T-helper 1 cell treated with Interleukin-12 subunit alpha and Interleukin-12 subunit beta and Interleukin-4 antibody, amounts not matched to agents 30 μg/mL and 1 μg/mL, for 36 hours (primary cell): Measurements from ENCODE around the gene BPI.

Experiments used
- H3K27ac Mint-ChIP-seq: one replicate; pipeline ENCODE4 v1.8.0; 2021; ENCODE audit warnings: mild to moderate bottlenecking, mixed read lengths
- H3K27me3 Mint-ChIP-seq: one replicate; pipeline ENCODE4 v1.8.0; 2021; ENCODE audit warnings: low read depth, mixed read lengths
- H3K36me3 Mint-ChIP-seq: one replicate; pipeline ENCODE4 v1.8.0; 2021; ENCODE audit warnings: low read depth, mixed read lengths
- H3K4me1 Mint-ChIP-seq: one replicate; pipeline ENCODE4 v1.8.0; 2021; ENCODE audit warnings: low read depth, mixed read lengths
- H3K4me3 Mint-ChIP-seq: one replicate; pipeline ENCODE4 v1.8.0; 2021; ENCODE audit warnings: mild to moderate bottlenecking, moderate library complexity, mixed read lengths
- H3K9me3 Mint-ChIP-seq: one replicate; pipeline ENCODE4 v1.8.0; 2021; ENCODE audit warnings: mixed read lengths

The BPI gene

GRCh38 chr20:38342713-38343310 is 38.9 kb downstream of the BPI start:
- Mint-ChIP-seq H3K4me1 (no peaks in the 10 kb centered on the region), H3K9me3 (peaks cover 5% of the 10 kb centered on the region), H3K4me3 (no peak overlapping the region), H3K27ac (no peak overlapping the region), H3K27me3 (peaks cover 4% of the 10 kb centered on the region), H3K36me3 (no peaks in the 10 kb centered on the region)

GRCh38 chr20:38343311-38344106 is 39.6 kb downstream of the BPI start:
- no peaks in the 10 kb centered on the region for H3K9me3 Mint-ChIP-seq
- H3K27ac Mint-ChIP-seq = no peak overlapping the region
- no peak overlapping the region for H3K4me3 Mint-ChIP-seq
- no peaks in the 10 kb centered on the region for H3K36me3 Mint-ChIP-seq
- no peaks in the 10 kb centered on the region for H3K27me3 Mint-ChIP-seq
- no peaks in the 10 kb centered on the region for H3K4me1 Mint-ChIP-seq

GRCh38 chr20:38344107-38344701 is 40.2 kb downstream of the BPI start:
- Mint-ChIP-seq H3K4me1 (no peaks in the 10 kb centered on the region), H3K4me3 (no peak overlapping the region), H3K27ac (no peak overlapping the region), H3K27me3 (no peaks in the 10 kb centered on the region), H3K9me3 (no peaks in the 10 kb centered on the region), H3K36me3 (no peaks in the 10 kb centered on the region)

- Mint-ChIP-seq H3K4me1 (no peaks in the 10 kb centered on the region), H3K9me3 (no peaks in the 10 kb centered on the region), H3K27me3 (no peaks in the 10 kb centered on the region), H3K36me3 (no peaks in the 10 kb centered on the region), H3K4me3 (no peak overlapping the region), H3K27ac (no peak overlapping the region)
Measured at GRCh38 chr20:38345643-38346042, 41.7 kb downstream of the BPI start.

- H3K4me3 Mint-ChIP-seq = no peak within 1 kb of the TSS
- no peaks in the 10 kb centered on the region for H3K36me3 Mint-ChIP-seq
- no peak within 1 kb of the TSS for H3K27ac Mint-ChIP-seq
- no peaks in the 10 kb centered on the region for H3K4me1 Mint-ChIP-seq
- no peaks in the 10 kb centered on the region for H3K27me3 Mint-ChIP-seq
- no peaks in the 10 kb centered on the region for H3K9me3 Mint-ChIP-seq
Measured at GRCh38 chr20:38346247-38346651, 42.3 kb downstream of the BPI start, which contains the start of gene LBP. LBP (plus strand) TSS chr20:38346482; CDS start chr20:38346517, 35 bp downstream.

GRCh38 chr20:38346741-38347140 is 42.8 kb downstream of the BPI start:
- H3K27ac Mint-ChIP-seq = no peak overlapping the region
- H3K36me3 Mint-ChIP-seq = no peaks in the 10 kb centered on the region
- no peaks in the 10 kb centered on the region for H3K9me3 Mint-ChIP-seq
- H3K27me3 Mint-ChIP-seq = no peaks in the 10 kb centered on the region
- H3K4me3 Mint-ChIP-seq = no peak overlapping the region
- no peaks in the 10 kb centered on the region for H3K4me1 Mint-ChIP-seq

GRCh38 chr20:38349856-38350255 is 45.9 kb downstream of the BPI start:
- Mint-ChIP-seq H3K4me1 (no peaks in the 10 kb centered on the region), H3K36me3 (no peaks in the 10 kb centered on the region), H3K27ac (no peak overlapping the region), H3K4me3 (no peak overlapping the region), H3K27me3 (no peaks in the 10 kb centered on the region), H3K9me3 (no peaks in the 10 kb centered on the region)

- H3K9me3 Mint-ChIP-seq = no peaks in the 10 kb centered on the region
- no peak overlapping the region for H3K4me3 Mint-ChIP-seq
- no peak overlapping the region for H3K27ac Mint-ChIP-seq
- no peaks in the 10 kb centered on the region for H3K4me1 Mint-ChIP-seq
- no peaks in the 10 kb centered on the region for H3K27me3 Mint-ChIP-seq
- H3K36me3 Mint-ChIP-seq = no peaks in the 10 kb centered on the region
Measured at GRCh38 chr20:38350879-38351775, 47.2 kb downstream of the BPI start.

- H3K27me3 Mint-ChIP-seq = no peaks in the 10 kb centered on the region
- no peak overlapping the region for H3K4me3 Mint-ChIP-seq
Measured at GRCh38 chr20:38353316-38353715, 49.4 kb downstream of the BPI start.

GRCh38 chr20:38354227-38354626 is 50.3 kb downstream of the BPI start:
- no peak overlapping the region for H3K4me3 Mint-ChIP-seq

More at GRCh38 chr20:38353316-38353715, 49.4 kb downstream of the BPI start:
- no peaks in the 10 kb centered on the region for H3K9me3 Mint-ChIP-seq
- no peaks in the 10 kb centered on the region for H3K36me3 Mint-ChIP-seq
- peaks cover 5% of the 10 kb centered on the region for H3K4me1 Mint-ChIP-seq
- H3K27ac Mint-ChIP-seq = no peak overlapping the region

GRCh38 chr20:38355161-38356012 is 51.4 kb downstream of the BPI start:
- H3K27ac Mint-ChIP-seq = no peak overlapping the region
- peaks cover 5% of the 10 kb centered on the region for H3K4me1 Mint-ChIP-seq
- no peaks in the 10 kb centered on the region for H3K9me3 Mint-ChIP-seq
- no peaks in the 10 kb centered on the region for H3K36me3 Mint-ChIP-seq
- no peaks in the 10 kb centered on the region for H3K27me3 Mint-ChIP-seq
- H3K4me3 Mint-ChIP-seq = no peak overlapping the region

More at GRCh38 chr20:38354227-38354626, 50.3 kb downstream of the BPI start:
- Mint-ChIP-seq H3K4me1 (peaks cover 5% of the 10 kb centered on the region), H3K27ac (no peak overlapping the region), H3K27me3 (no peaks in the 10 kb centered on the region), H3K9me3 (no peaks in the 10 kb centered on the region), H3K36me3 (no peaks in the 10 kb centered on the region)

GRCh38 chr20:38357653-38358207 is 53.8 kb downstream of the BPI start:
- peaks cover 5% of the 10 kb centered on the region for H3K4me1 Mint-ChIP-seq
- H3K9me3 Mint-ChIP-seq = no peaks in the 10 kb centered on the region
- H3K27ac Mint-ChIP-seq = no peak overlapping the region
- H3K36me3 Mint-ChIP-seq = no peaks in the 10 kb centered on the region
- H3K27me3 Mint-ChIP-seq = no peaks in the 10 kb centered on the region
- no peak overlapping the region for H3K4me3 Mint-ChIP-seq

- Mint-ChIP-seq H3K36me3 (no peaks in the 10 kb centered on the region), H3K4me1 (peaks cover 5% of the 10 kb centered on the region), H3K4me3 (no peak overlapping the region), H3K9me3 (no peaks in the 10 kb centered on the region), H3K27me3 (no peaks in the 10 kb centered on the region), H3K27ac (no peak overlapping the region)
Measured at GRCh38 chr20:38358556-38358955, 54.6 kb downstream of the BPI start.
